GM12892 (cell line): Measurements from ENCODE around the gene SYNPO2L.
A peak's percentile ranks its signal among the peaks of the same experiment; 100 is the strongest.

ENCODE experiments used
- DNase-seq: peaks from one replicate; pipeline ENCODE4 v3.0.0; 2011; ENCODE audit not compliant: insufficient read length
- FAIRE-seq: peaks from 2 replicates; lab custom pipeline; 2011; peaks lifted over from hg19 to GRCh38; lab: Jason Lieb, UNC
- POLR2A ChIP-seq: IDR thresholded peaks from 2 replicates; pipeline ENCODE4 v1.6.1; 2011; ENCODE audit warnings: low read depth, low read length, control low read depth
- POLR2AphosphoS5 ChIP-seq: IDR thresholded peaks from 2 replicates; pipeline ENCODE4 v1.6.1; 2011; ENCODE audit warnings: low read depth, low read length, control low read depth
- TAF1 ChIP-seq: IDR thresholded peaks from 2 replicates; pipeline ENCODE4 v1.6.1; 2011; ENCODE audit warnings: low read depth, mild to moderate bottlenecking, control low read depth, low read length, borderline replicate concordance

The SYNPO2L gene

GRCh38 chr10:73655257-73655989, 406 bp downstream of the SYNPO2L start:
- DNase-seq (no peak), FAIRE-seq (no peak)
- TF ChIP-seq POLR2AphosphoS5 (no peak), TAF1 (no peak), POLR2A (no peak)

GRCh38 chr10:73653701-73654100, 2.1 kb downstream of the SYNPO2L start:
- DNase-seq, result no peak

DNA sequence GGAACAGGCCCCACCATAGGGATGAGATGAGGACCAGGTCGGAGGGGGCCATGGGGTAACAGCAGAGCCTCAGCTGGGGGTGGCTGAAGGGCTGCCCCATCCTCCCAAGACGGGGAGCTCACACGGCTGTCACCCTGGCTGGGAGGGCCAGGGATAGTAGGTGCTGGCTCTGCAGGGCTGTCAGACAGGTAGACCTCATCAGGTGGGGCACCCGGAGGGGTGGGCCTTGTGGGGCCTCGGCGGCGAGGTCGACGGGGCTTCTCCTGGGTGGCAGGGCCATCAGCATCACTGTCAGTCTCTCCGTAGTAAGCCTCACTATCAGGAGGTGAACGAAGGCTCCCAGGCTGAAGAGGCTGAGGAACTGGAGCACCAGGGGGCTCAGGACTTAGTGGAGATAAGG, 2.6 kb downstream of the SYNPO2L start:
- FAIRE-seq (no peak), DNase-seq (no peak)
- TF ChIP-seq POLR2A (no peak), TAF1 (no peak), POLR2AphosphoS5 (no peak)

More at GRCh38 chr10:73653701-73654100, 2.1 kb downstream of the SYNPO2L start:
- no peak for FAIRE-seq
- TF ChIP-seq POLR2A (no peak), POLR2AphosphoS5 (no peak), TAF1 (no peak)

- FAIRE-seq (peak; percentile 9), DNase-seq (no peak)
- TF ChIP-seq POLR2A (no peak), POLR2AphosphoS5 (no peak), TAF1 (no peak)
Measured at GRCh38 chr10:73650537-73651331, 5.1 kb downstream of the SYNPO2L start.

DNA sequence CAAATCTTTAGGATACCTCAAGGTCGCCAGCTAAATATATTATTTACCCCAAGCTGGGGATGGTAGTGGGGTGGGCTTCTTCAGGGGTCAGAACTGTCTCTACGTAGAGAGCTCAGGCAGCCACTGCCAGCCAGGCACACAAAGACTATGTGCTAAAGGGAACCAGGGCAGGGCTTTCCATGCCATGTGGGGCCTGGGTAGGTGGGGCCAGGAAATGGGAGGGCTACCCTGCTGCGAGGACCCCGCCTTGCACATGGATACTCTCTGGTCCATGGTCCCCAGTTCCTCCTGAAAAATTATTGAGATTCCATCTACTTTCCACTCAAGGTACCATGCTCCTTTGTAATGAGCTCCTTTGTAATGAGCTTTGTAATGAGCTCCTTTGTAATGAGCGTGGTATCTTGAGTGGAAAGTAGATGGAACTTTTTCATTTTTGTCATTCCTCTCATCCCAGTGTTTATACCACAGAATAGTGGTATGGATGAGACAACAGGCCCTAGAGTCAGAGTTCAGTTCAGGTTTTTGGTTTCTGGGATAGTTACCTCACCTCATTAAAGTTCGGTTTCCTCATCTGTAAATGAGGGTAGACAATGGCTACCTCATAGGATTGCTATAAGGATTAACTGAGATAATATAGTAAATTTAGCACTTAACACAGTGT, 5.8 kb downstream of the SYNPO2L start:
- TF ChIP-seq POLR2A, result no peak
- no peak for TF ChIP-seq TAF1
- TF ChIP-seq POLR2AphosphoS5, result no peak
- DNase-seq (no peak), FAIRE-seq (no peak)

DNA sequence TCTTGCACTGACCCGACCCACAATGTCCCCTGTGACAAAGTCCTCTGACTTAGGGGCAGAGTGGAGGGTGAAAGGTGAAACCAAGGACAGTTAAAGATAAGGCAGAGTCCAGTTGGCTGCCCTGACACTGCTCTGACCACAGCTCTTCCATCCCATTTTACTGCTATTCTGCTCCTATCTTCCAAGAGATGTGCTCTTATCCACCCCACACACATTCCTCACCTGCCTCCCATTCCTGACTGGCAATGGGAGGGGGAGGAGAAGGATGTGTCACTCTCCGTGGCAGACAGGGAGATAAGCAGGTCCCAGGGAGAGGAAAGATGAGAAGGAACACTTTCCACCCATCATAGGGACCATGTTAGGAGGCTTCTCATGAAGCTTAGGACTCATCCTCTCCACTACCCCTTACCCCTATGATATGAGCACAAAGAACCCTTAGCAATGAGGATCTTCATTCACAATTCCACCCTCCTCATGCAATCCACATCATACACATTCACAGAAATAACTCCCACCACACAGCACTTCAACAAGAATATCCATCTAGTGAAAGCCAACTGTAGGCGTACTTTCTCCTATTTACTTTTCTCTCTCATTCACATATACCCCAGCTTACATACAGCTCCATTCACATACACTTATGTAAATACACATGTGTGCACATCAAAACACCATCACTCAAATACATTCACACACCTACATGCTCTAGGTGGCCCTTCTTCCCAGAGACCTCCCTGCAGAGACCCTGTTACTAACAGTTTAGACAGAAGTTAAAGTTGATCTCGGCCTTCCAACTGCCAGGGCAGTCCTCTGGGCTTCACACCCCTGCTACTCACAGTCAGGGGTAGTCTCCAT, 6.6 kb downstream of the SYNPO2L start:
- DNase-seq (no peak), FAIRE-seq (no peak)
- no peak for TF ChIP-seq POLR2AphosphoS5
- TF ChIP-seq TAF1, result no peak
- TF ChIP-seq POLR2A, result no peak

GRCh38 chr10:73647875-73648651, 7.8 kb downstream of the SYNPO2L start:
- DNase-seq (no peak), FAIRE-seq (no peak)
- TF ChIP-seq TAF1 (no peak), POLR2AphosphoS5 (no peak), POLR2A (no peak)

GRCh38 chr10:73647211-73647874, 8.5 kb downstream of the SYNPO2L start:
- no peak for TF ChIP-seq TAF1
- TF ChIP-seq POLR2AphosphoS5, result no peak
- FAIRE-seq (no peak), DNase-seq (no peak)

DNA sequence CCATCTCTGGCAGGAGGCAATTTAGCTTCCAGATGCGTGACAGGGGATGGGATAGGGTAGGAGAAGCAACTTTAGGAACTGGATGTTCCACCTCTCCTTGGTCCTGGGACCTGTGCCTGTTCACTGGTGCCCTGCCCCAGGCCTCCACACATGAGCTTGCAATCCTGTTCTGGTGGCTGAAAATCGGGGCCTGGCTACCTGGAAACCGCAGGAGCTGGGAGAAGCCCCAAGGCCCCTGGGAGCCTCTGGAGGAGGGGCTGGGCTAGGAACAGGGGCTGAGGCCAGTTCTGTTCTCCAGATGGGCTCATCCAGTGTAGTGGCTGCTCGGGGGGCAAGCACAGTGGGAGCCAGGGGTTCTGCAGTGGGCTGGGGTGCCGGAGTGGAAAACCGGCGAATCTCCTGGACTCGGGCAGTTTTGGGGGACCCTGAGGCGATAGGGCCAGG, 9.2 kb downstream of the SYNPO2L start:
- FAIRE-seq (no peak), DNase-seq (no peak)
- TF ChIP-seq TAF1, result no peak
- TF ChIP-seq POLR2AphosphoS5, result no peak
- no peak for TF ChIP-seq POLR2A
